Activated CD4-positive, alpha-beta T cell treated with anti-CD3 and anti-CD28 coated beads for 36 hours (primary cell): Measurements from ENCODE around the gene FAHD1. TPM values are rescaled to one million over a fixed set of nuclear protein-coding genes. Genes with fewer than 3 reads are reported as not detected.
A peak's percentile ranks its signal among the peaks of the same experiment; 100 is the strongest.

Source experiments
- ATAC-seq: fragments of 200-7000 bp; cut with Tn5 transposase; one replicate; pipeline ENCODE4 v1.10.0; 2021; ENCODE audit warnings: mild to moderate bottlenecking, moderate library complexity
- CTCF ChIA-PET: fragments of 350-600 bp; sonication (Branson Sonifier 250); formaldehyde crosslinking; loops from one replicate; lab custom pipeline; 2021; ENCODE audit warnings: antibody characterized with exemption; lab: Charles Lee
- POLR2A ChIA-PET: fragments of 350-600 bp; sonication (Branson Sonifier 250); formaldehyde crosslinking; loops from one replicate; lab custom pipeline; 2021; ENCODE audit warnings: antibody characterized with exemption, inconsistent platforms; lab: Charles Lee
- DNase-seq: peaks from one replicate; pipeline ENCODE4 v3.0.0-alpha.2; 2020
- H3K27ac Mint-ChIP-seq: one replicate; pipeline ENCODE4 v1.8.0; 2021; ENCODE audit warnings: mixed read lengths
- H3K27me3 Mint-ChIP-seq: one replicate; pipeline ENCODE4 v1.8.0; 2021; ENCODE audit warnings: mixed read lengths
- H3K36me3 Mint-ChIP-seq: one replicate; pipeline ENCODE4 v1.8.0; 2021; ENCODE audit warnings: low read depth, mixed read lengths
- H3K4me1 Mint-ChIP-seq: one replicate; pipeline ENCODE4 v1.8.0; 2021; ENCODE audit warnings: mixed read lengths
- H3K4me3 Mint-ChIP-seq: one replicate; pipeline ENCODE4 v1.8.0; 2021; ENCODE audit warnings: mild to moderate bottlenecking, moderate library complexity, mixed read lengths
- H3K9me3 Mint-ChIP-seq: one replicate; pipeline ENCODE4 v1.8.0; 2021; ENCODE audit warnings: low read depth, mixed read lengths
- intact Hi-C, 2 experiments: fragments of 100-400 bp; cut with DNase I in 1 of 2; cut with micrococcal nuclease in 1 of 2; formaldehyde crosslinking; loops; one replicate each; pipeline versions ENCODE4 v1.14.2 to v1.15.1; 2022 to 2024; cut with DNase I, micrococcal nuclease
- total RNA-seq, 2 experiments: library from RNA; stranded (reverse); gene quantifications; one replicate each; pipeline ENCODE4 v1.2.3, GENCODE V29; 2021

FAHD1 gene
- total RNA-seq, 2 experiments from 2014 or later, result 11.6 to 11.9 TPM

- ChIA-PET CTCF (interaction anchor here (1.3 kb wide), 1 partner anchor 10 kb away, joined by 3 read pairs; no protein-coding TSS in a partner anchor), POLR2A (no interaction called here)
- Mint-ChIP-seq H3K27me3 (no peaks in the 10 kb centered on the region), H3K36me3 (peaks cover 5% of the 10 kb centered on the region), H3K4me3 (no peak overlapping the region), H3K9me3 (no peaks in the 10 kb centered on the region), H3K27ac (no peak overlapping the region), H3K4me1 (peaks cover 19% of the 10 kb centered on the region)
- DNase-seq, result no peak
- no peak for ATAC-seq
- intact Hi-C loops, result no loop called here
These were observed 4.4 kb downstream of the FAHD1 start for GRCh38 chr16:1831186-1832075.

- H3K4me3 Mint-ChIP-seq, result no peak overlapping the region
- intact Hi-C loops, result no loop called here
- DNase-seq (no peak), ATAC-seq (peak; percentile 30)
- peaks cover 14% of the 10 kb centered on the region for H3K4me1 Mint-ChIP-seq
- ChIA-PET POLR2A (no interaction called here), CTCF (interaction anchor here (0.6 to 0.7 kb wide), 2 partner anchors 308 to 839 kb away, joined by 3 read pairs; no protein-coding TSS in a partner anchor)
- no peaks in the 10 kb centered on the region for H3K27me3 Mint-ChIP-seq
- H3K27ac Mint-ChIP-seq, result no peak overlapping the region
- no peaks in the 10 kb centered on the region for H3K9me3 Mint-ChIP-seq
- H3K36me3 Mint-ChIP-seq, result peaks cover 3% of the 10 kb centered on the region
These were observed 5.9 kb downstream of the FAHD1 start for GRCh38 chr16:1832838-1833454.

DNA sequence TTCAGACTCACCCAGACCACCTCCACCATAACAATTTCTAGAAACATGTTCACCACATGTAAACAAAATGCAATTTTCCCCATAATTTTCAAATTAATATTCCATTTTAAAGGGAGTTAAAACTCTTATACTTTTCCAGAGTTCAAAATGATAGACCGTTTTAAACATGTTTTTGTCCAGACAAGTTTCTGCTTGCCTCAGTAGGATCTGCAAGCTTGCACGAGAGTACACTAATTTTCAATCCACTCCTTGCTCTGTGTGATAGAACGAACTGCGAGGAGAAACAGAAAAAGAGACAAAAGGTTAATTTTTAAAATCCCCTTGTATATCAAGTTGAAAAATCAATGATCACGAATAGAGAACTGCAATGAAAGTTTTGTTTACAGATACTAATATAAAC is 7.1 kb downstream of the FAHD1 start:
- ChIA-PET CTCF (interaction anchor here (0.6 to 0.7 kb wide), 3 partner anchors 91 to 1303 kb away, joined by 3 to 9 read pairs (median 4); no protein-coding TSS in a partner anchor), POLR2A (no interaction called here)
- no peaks in the 10 kb centered on the region for H3K27me3 Mint-ChIP-seq
- DNase-seq (no peak), ATAC-seq (no peak)
- no peak overlapping the region for H3K27ac Mint-ChIP-seq
- H3K36me3 Mint-ChIP-seq, result peaks cover 2% of the 10 kb centered on the region
- H3K9me3 Mint-ChIP-seq, result no peaks in the 10 kb centered on the region
- H3K4me3 Mint-ChIP-seq, result no peak overlapping the region
- intact Hi-C loops, result no loop called here
- H3K4me1 Mint-ChIP-seq, result peaks cover 5% of the 10 kb centered on the region

DNA sequence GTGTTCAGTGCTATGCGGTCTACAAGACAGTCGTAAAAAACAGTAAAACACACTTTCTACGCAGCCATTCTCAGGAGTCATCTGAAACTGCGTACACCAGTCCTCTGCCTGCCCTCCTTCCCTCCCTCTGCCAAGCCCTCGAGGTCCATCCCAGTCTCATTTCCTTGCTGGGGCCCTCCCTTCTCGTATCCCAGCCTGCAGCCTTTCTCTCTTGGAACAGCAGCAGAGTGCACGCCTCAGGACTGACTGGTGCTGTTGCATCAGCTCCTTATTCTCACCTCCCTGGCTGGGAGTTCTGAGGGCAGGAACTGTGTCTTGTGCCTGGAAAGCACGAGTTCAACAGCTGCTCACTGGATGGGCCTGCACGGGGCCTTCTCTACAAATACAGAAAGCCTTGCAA is 12.5 kb downstream of the FAHD1 start:
- H3K4me3 Mint-ChIP-seq, result no peak overlapping the region
- H3K27me3 Mint-ChIP-seq, result no peaks in the 10 kb centered on the region
- H3K9me3 Mint-ChIP-seq, result no peaks in the 10 kb centered on the region
- H3K4me1 Mint-ChIP-seq, result no peaks in the 10 kb centered on the region
- ChIA-PET POLR2A (no interaction called here), CTCF (no interaction called here)
- no peaks in the 10 kb centered on the region for H3K36me3 Mint-ChIP-seq
- DNase-seq (no peak), ATAC-seq (no peak)
- intact Hi-C loops, result no loop called here
- H3K27ac Mint-ChIP-seq, result no peak overlapping the region

GRCh38 chr16:1845985-1846384 is 19.0 kb downstream of the FAHD1 start:
- CTCF ChIA-PET, result interaction anchor here (1.0 to 1.1 kb wide), 2 partner anchors 11 to 83 kb away, joined by 4 to 6 read pairs; no protein-coding TSS in a partner anchor
- POLR2A ChIA-PET, result no interaction called here
- Mint-ChIP-seq H3K4me1 (no peaks in the 10 kb centered on the region), H3K9me3 (no peaks in the 10 kb centered on the region), H3K27me3 (peaks cover 7% of the 10 kb centered on the region), H3K4me3 (no peak overlapping the region), H3K27ac (no peak overlapping the region), H3K36me3 (no peaks in the 10 kb centered on the region)
- intact Hi-C loops, result no loop called here
- no peak for DNase-seq
- no peak for ATAC-seq

DNA sequence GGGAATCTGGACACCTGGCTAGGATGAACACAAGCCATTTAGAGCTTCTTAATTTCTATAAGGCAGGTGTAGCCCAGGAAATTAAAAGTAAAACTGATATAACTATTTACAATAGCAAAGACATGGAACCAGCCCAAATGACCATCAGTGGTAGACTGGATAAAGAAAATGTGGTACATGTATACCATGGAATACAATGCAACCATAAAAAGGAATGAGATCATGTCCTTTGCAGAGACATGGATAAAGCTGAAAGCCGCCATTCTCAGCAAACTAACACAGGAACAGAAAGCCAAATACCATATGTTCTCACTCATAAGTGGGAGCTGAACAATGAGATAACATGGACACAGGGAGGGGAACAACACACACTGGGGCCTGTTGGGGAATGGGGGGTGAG is 19.4 kb downstream of the FAHD1 start:
- Mint-ChIP-seq H3K27ac (no peak overlapping the region), H3K4me1 (no peaks in the 10 kb centered on the region), H3K9me3 (no peaks in the 10 kb centered on the region), H3K27me3 (peaks cover 7% of the 10 kb centered on the region), H3K36me3 (no peaks in the 10 kb centered on the region), H3K4me3 (no peak overlapping the region)
- POLR2A ChIA-PET, result no interaction called here
- intact Hi-C loops, result no loop called here
- DNase-seq, result no peak
- ATAC-seq, result no peak
- CTCF ChIA-PET, result interaction anchor here (1.0 kb wide), 1 partner anchor 11 kb away, joined by 4 read pairs; no protein-coding TSS in a partner anchor

DNA sequence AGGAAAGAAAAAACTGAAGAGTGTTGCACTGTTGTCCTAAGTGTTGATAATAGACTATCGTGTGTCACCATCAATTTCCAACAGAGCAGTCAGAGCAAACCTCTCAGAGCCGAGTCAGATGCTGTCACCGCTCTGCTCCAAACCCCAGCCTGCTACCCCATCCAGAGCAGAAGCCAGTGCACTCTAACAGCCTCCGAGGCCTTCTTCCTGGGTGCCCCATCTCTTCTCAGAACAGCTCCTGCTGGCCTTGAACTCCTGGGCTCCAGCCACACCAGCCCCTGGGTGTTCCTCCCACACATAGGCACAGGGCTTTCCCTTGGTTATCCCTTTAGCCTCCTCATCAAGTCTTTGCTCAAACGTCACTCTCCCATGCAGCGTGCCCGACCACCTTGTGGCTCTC is 24.0 kb downstream of the FAHD1 start:
- Mint-ChIP-seq H3K4me1 (peaks cover 17% of the 10 kb centered on the region), H3K27ac (no peak overlapping the region), H3K9me3 (no peaks in the 10 kb centered on the region), H3K27me3 (peaks cover 3% of the 10 kb centered on the region), H3K36me3 (no peaks in the 10 kb centered on the region), H3K4me3 (no peak overlapping the region)
- ChIA-PET POLR2A (interaction anchor here (0.6 kb wide), 1 partner anchor 66 kb away, joined by 3 read pairs; no protein-coding TSS in a partner anchor), CTCF (no interaction called here)
- DNase-seq (no peak), ATAC-seq (no peak)
- intact Hi-C loops, result no loop called here

- H3K27me3 Mint-ChIP-seq, result peaks cover 2% of the 10 kb centered on the region
- POLR2A ChIA-PET, result interaction anchor here (0.6 kb wide), 1 partner anchor 65 kb away, joined by 3 read pairs; no protein-coding TSS in a partner anchor
- intact Hi-C loops, result no loop called here
- ATAC-seq (no peak), DNase-seq (no peak)
- no peaks in the 10 kb centered on the region for H3K36me3 Mint-ChIP-seq
- CTCF ChIA-PET, result interaction anchor here (0.7 kb wide), 1 partner anchor 11 kb away, joined by 3 read pairs; no protein-coding TSS in a partner anchor
- H3K4me1 Mint-ChIP-seq, result peaks cover 19% of the 10 kb centered on the region
- no peak overlapping the region for H3K27ac Mint-ChIP-seq
- no peak overlapping the region for H3K4me3 Mint-ChIP-seq
- no peaks in the 10 kb centered on the region for H3K9me3 Mint-ChIP-seq
These were observed 24.8 kb downstream of the FAHD1 start for GRCh38 chr16:1851793-1852192.

DNA sequence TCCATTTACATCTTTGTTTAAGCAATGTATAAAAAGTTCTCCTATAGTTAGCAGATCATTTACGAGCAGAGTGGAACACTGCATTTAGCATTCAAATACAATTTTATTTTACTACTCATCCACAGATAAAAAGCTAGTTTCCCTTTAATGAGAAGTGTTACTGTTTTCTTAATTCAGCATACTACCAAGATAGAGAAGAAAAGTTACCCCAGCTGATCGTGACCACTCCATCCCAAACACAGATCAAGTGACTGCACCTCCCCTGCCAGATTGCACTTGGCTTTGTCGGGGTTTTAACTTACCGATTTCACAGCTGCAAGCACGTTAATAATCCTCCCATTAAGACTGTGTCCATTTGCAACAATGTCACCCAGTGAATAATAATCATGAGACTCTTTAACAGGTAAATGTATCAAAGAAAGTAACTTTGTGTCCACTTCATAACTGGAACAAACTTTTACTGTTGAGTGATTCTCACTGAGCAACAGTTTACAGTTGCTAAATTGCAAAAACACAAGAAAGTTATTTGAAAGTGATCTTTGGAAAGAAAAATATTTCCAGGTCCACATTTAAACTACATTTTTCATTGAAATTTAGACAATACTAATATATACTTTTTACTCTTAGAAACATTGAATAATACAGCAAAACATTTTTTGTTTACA is 30.6 kb downstream of the FAHD1 start:
- H3K4me3 Mint-ChIP-seq, result no peak overlapping the region
- H3K27me3 Mint-ChIP-seq, result peaks cover 25% of the 10 kb centered on the region
- DNase-seq (no peak), ATAC-seq (no peak)
- POLR2A ChIA-PET, result interaction anchor here (0.7 kb wide), 1 partner anchor 75 kb away, joined by 3 read pairs; the partner anchor contains the start of genes NUBP2 and SPSB3
- H3K4me1 Mint-ChIP-seq, result peaks cover 24% of the 10 kb centered on the region
- intact Hi-C loops, result no loop called here
- no peaks in the 10 kb centered on the region for H3K36me3 Mint-ChIP-seq
- CTCF ChIA-PET, result interaction anchor here (0.6 to 1.2 kb wide), 4 partner anchors 11 to 435 kb away, joined by 3 to 4 read pairs (median 4); no protein-coding TSS in a partner anchor
- peak overlapping the region; percentile 68 for H3K27ac Mint-ChIP-seq
- no peaks in the 10 kb centered on the region for H3K9me3 Mint-ChIP-seq

DNA sequence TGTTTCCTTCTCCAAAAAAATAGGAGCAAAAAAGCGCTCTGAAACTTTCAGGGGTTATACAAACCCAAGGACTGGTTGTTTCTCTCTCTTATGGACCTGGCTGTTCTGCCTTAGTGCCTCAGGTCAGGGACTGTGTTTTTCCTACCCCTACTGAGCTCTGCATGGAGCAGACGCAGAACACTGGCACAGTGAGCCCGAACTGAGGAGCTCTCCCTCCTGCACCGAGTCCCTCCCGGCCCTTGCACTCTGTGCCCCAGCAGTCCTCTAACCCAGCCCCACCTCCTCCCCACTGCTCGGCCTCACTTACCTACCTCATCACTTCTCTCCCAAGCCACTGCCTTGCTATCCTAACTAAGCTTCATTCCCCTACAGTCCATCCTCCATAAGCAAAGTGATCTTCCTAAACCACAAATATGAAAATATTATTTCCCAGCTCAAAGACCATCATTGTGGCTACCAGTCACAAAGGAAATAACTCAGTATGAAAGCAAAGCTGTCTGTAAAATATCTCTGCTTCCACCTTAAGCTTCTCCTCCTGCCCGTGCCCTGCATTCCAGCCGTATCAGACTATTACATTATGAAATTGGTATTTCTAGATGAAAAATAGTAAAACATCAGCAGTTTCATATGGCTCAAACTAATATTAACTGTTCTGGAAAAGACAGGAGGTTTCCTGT is 31.3 kb downstream of the FAHD1 start:
- ChIA-PET POLR2A (interaction anchor here (0.7 kb wide), 1 partner anchor 76 kb away, joined by 3 read pairs; the partner anchor contains the start of genes NUBP2 and SPSB3), CTCF (interaction anchor here (1.2 kb wide), 1 partner anchor 12 kb away, joined by 4 read pairs; no protein-coding TSS in a partner anchor)
- ATAC-seq, result no peak
- Mint-ChIP-seq H3K27me3 (peaks cover 25% of the 10 kb centered on the region), H3K4me1 (peaks cover 24% of the 10 kb centered on the region), H3K4me3 (no peak overlapping the region), H3K27ac (no peak overlapping the region), H3K36me3 (no peaks in the 10 kb centered on the region), H3K9me3 (no peaks in the 10 kb centered on the region)
- intact Hi-C loops, result no loop called here
- DNase-seq, result no peak
